ENCODE results near the gene BCHE.

- TF ChIP-seq HOXD13 (CRISPR knock-in tag; IDR thresholded peaks at IDR 0.05; ENCODE audit: borderline replicate concordance) = no peak
- no peak for TF ChIP-seq ZNF76 (tag by site-specific recombination; IDR thresholded peaks at IDR 0.05; ENCODE audit: borderline replicate concordance, low read depth)
- TF ChIP-seq ZNF274 (IDR thresholded peaks at IDR 0.05; ENCODE audit: low read length) = no peak
- TF ChIP-seq ZNF274 (tag by site-specific recombination; IDR thresholded peaks at IDR 0.05; ENCODE audit: borderline replicate concordance) = no peak
- TF ChIP-seq, protein P1, sequence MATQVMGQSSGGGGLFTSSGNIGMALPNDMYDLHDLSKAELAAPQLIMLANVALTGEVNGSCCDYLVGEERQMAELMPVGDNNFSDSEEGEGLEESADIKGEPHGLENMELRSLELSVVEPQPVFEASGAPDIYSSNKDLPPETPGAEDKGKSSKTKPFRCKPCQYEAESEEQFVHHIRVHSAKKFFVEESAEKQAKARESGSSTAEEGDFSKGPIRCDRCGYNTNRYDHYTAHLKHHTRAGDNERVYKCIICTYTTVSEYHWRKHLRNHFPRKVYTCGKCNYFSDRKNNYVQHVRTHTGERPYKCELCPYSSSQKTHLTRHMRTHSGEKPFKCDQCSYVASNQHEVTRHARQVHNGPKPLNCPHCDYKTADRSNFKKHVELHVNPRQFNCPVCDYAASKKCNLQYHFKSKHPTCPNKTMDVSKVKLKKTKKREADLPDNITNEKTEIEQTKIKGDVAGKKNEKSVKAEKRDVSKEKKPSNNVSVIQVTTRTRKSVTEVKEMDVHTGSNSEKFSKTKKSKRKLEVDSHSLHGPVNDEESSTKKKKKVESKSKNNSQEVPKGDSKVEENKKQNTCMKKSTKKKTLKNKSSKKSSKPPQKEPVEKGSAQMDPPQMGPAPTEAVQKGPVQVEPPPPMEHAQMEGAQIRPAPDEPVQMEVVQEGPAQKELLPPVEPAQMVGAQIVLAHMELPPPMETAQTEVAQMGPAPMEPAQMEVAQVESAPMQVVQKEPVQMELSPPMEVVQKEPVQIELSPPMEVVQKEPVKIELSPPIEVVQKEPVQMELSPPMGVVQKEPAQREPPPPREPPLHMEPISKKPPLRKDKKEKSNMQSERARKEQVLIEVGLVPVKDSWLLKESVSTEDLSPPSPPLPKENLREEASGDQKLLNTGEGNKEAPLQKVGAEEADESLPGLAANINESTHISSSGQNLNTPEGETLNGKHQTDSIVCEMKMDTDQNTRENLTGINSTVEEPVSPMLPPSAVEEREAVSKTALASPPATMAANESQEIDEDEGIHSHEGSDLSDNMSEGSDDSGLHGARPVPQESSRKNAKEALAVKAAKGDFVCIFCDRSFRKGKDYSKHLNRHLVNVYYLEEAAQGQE (tag by site-specific recombination; IDR thresholded peaks at IDR 0.05) = no peak
- TF ChIP-seq ZNF645 (tag by site-specific recombination; IDR thresholded peaks at IDR 0.05) = no peak
- TF ChIP-seq, protein P2, sequence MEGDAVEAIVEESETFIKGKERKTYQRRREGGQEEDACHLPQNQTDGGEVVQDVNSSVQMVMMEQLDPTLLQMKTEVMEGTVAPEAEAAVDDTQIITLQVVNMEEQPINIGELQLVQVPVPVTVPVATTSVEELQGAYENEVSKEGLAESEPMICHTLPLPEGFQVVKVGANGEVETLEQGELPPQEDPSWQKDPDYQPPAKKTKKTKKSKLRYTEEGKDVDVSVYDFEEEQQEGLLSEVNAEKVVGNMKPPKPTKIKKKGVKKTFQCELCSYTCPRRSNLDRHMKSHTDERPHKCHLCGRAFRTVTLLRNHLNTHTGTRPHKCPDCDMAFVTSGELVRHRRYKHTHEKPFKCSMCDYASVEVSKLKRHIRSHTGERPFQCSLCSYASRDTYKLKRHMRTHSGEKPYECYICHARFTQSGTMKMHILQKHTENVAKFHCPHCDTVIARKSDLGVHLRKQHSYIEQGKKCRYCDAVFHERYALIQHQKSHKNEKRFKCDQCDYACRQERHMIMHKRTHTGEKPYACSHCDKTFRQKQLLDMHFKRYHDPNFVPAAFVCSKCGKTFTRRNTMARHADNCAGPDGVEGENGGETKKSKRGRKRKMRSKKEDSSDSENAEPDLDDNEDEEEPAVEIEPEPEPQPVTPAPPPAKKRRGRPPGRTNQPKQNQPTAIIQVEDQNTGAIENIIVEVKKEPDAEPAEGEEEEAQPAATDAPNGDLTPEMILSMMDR (tag by site-specific recombination; IDR thresholded peaks at IDR 0.05) = no peak
- no peak for TF ChIP-seq ZNF426 (tag by site-specific recombination; IDR thresholded peaks at IDR 0.05)
- TF ChIP-seq ZNF394 (tag by site-specific recombination; IDR thresholded peaks at IDR 0.05; ENCODE audit: borderline replicate concordance) = no peak
- no peak for TF ChIP-seq ZNF555 (tag by site-specific recombination; conservative IDR thresholded peaks at IDR 0.05)
These were observed 51.2 kb downstream of the BCHE start for GRCh38 chr3:165786013-165786412.
